Osteoblast (primary cell): ENCODE data around the gene GRIK3. TPM values are rescaled to one million over a fixed set of nuclear protein-coding genes. Genes with fewer than 3 reads are reported as not detected.

ENCODE experiments used
- DNase-seq: peaks from one replicate; pipeline ENCODE4 v3.0.0; 2011; ENCODE audit warnings: low spot score, mixed read lengths; ENCODE audit not compliant: insufficient read length; ENCODE audit errors: missing footprints
- H2AFZ ChIP-seq: 2 replicates; pipeline ENCODE4 v1.6.0; 2011; ENCODE audit warnings: mild to moderate bottlenecking, low read length
- H3K27ac ChIP-seq: 2 replicates; pipeline ENCODE4 v1.5.1; 2011; ENCODE audit warnings: mild to moderate bottlenecking, low read depth, low read length, moderate library complexity
- H3K27me3 ChIP-seq: 2 replicates; pipeline ENCODE4 v1.6.0; 2012; ENCODE audit warnings: mild to moderate bottlenecking, control low read depth, inconsistent platforms, low read length, moderate library complexity; ENCODE audit not compliant: insufficient read depth
- H3K36me3 ChIP-seq: 2 replicates; pipeline ENCODE4 v1.5.1; 2011; ENCODE audit warnings: mild to moderate bottlenecking, low read length, control low read depth, moderate library complexity; ENCODE audit not compliant: insufficient read depth
- H3K4me1 ChIP-seq: 2 replicates; pipeline ENCODE4 v1.5.1; 2011; ENCODE audit warnings: mild to moderate bottlenecking, low read length, control low read depth, moderate library complexity; ENCODE audit not compliant: insufficient read depth
- H3K4me2 ChIP-seq: 2 replicates; pipeline ENCODE4 v1.6.0; 2011; ENCODE audit warnings: mild to moderate bottlenecking, low read length; ENCODE audit not compliant: insufficient read depth
- H3K4me3 ChIP-seq: fragments of 200-600 bp; sonication (generic); 3 replicates; pipeline ENCODE4 v1.5.1; 2012; ENCODE audit warnings: mild to moderate bottlenecking, low read length, inconsistent platforms; ENCODE audit not compliant: insufficient read depth
- H3K79me2 ChIP-seq: 2 replicates; pipeline ENCODE4 v1.6.0; 2012; ENCODE audit warnings: mild to moderate bottlenecking, low read length, control low read depth, inconsistent platforms; ENCODE audit not compliant: insufficient read depth
- H3K9me3 ChIP-seq: 2 replicates; pipeline ENCODE4 v1.5.1; 2011; ENCODE audit warnings: low read depth, low read length, control low read depth
- H4K20me1 ChIP-seq: 2 replicates; pipeline ENCODE4 v1.6.0; 2012; ENCODE audit warnings: mild to moderate bottlenecking, low read length, control low read depth; ENCODE audit not compliant: insufficient read depth
- CTCF ChIP-seq: IDR thresholded peaks from 2 replicates; pipeline ENCODE4 v1.5.1; 2011; ENCODE audit warnings: mild to moderate bottlenecking, low read depth, low read length, moderate library complexity; ENCODE audit errors: extremely low read depth
- total RNA-seq: library from RNA; depleted of rRNA; stranded (reverse); fragments of >200 nt; gene quantifications from 2 replicates; pipeline ENCODE4 v1.2.3, GENCODE V29; 2012

The GRIK3 gene
- total RNA-seq, 1 donor: not detected

- H3K36me3 ChIP-seq: no peaks in the 10 kb centered on the region
- H3K27ac ChIP-seq: no peak overlapping the region
- no peak overlapping the region for H3K4me2 ChIP-seq
- no peaks in the 10 kb centered on the region for H4K20me1 ChIP-seq
- no peak overlapping the region for H3K4me3 ChIP-seq
- no peak for TF ChIP-seq CTCF
- no peaks in the 10 kb centered on the region for H3K4me1 ChIP-seq
- no peaks in the 10 kb centered on the region for H3K27me3 ChIP-seq
- no peak overlapping the region for H2AFZ ChIP-seq
- DNase-seq: no peak
- no peaks in the 10 kb centered on the region for H3K9me3 ChIP-seq
- no peaks in the 10 kb centered on the region for H3K79me2 ChIP-seq
Observed at GRCh38 chr1:37010011-37010410, 24.3 kb downstream of the GRIK3 start.

DNA sequence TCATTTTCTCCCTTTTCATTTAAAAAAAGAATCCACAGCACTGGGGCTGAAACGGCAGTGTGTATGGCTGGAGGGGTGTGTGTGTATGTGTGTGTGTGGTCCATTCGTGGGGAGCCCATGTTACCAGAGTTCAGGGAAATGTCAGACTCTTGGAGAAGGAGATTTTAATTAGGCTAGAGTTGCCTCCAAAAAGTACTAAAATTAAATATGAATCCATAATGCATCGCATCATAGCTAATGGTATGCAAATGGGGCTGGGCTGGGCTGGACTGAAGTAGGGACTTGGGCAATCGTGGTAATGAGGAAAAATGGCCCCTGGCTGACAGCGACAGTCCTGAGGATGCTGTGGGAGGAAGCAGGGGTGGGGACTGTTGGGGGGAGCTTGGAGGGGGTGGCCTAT lies 24.8 kb downstream of the GRIK3 start:
- Histone ChIP-seq H3K27me3 (no peaks in the 10 kb centered on the region), H3K4me3 (no peak overlapping the region), H3K4me1 (no peaks in the 10 kb centered on the region), H3K4me2 (no peak overlapping the region), H3K36me3 (no peaks in the 10 kb centered on the region), H4K20me1 (no peaks in the 10 kb centered on the region), H3K27ac (no peak overlapping the region), H2AFZ (no peak overlapping the region), H3K79me2 (no peaks in the 10 kb centered on the region), H3K9me3 (no peaks in the 10 kb centered on the region)
- no peak for TF ChIP-seq CTCF
- no peak for DNase-seq

DNA sequence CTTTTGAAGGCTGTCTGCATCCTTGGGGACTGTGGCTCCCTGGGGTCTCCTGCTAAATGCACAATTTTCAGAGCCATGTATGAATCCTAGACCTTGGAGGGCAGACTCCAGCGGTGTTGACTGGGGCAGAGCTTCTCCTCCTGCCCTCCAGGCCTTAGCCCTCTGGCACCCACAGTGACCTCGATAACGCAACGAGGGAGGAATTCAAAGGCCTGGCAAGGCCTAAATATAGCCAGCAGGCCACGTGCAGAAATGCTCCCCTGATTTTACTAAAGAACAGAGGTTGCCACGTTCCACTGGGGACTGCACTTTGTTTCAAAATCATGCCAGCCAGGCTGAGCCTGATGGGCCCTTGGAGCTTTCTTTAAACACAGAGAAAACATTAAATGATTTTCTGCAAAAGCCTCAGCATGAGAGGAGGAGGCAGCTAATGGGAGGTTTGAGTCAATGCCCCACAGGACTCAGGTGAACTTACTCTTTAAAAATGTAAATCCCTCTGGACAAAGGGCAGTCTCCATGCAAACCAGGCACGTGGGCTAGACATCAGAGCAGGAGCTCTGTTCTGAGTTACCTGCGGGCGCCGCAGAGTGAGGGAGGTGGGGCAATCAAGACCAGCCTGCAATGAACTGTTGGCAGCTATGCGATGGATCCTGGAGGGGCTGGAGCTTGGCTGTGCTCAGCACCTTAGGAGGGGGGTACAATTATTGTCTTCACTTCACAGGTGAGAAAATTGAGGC lies 28.0 kb downstream of the GRIK3 start:
- H3K79me2 ChIP-seq: no peaks in the 10 kb centered on the region
- no peaks in the 10 kb centered on the region for H3K4me1 ChIP-seq
- no peak overlapping the region for H3K4me2 ChIP-seq
- no peak for TF ChIP-seq CTCF
- no peak for DNase-seq
- H3K36me3 ChIP-seq: no peaks in the 10 kb centered on the region
- no peak overlapping the region for H2AFZ ChIP-seq
- no peaks in the 10 kb centered on the region for H3K9me3 ChIP-seq
- no peaks in the 10 kb centered on the region for H4K20me1 ChIP-seq
- no peaks in the 10 kb centered on the region for H3K27me3 ChIP-seq
- H3K4me3 ChIP-seq: no peak overlapping the region
- no peak overlapping the region for H3K27ac ChIP-seq

GRCh38 chr1:37002898-37003297 lies 31.4 kb downstream of the GRIK3 start:
- Histone ChIP-seq H3K36me3 (no peaks in the 10 kb centered on the region), H3K4me2 (no peak overlapping the region), H3K9me3 (no peaks in the 10 kb centered on the region), H3K4me3 (no peak overlapping the region), H3K79me2 (no peaks in the 10 kb centered on the region), H4K20me1 (no peaks in the 10 kb centered on the region), H3K27me3 (no peaks in the 10 kb centered on the region), H3K27ac (no peak overlapping the region), H2AFZ (no peak overlapping the region), H3K4me1 (no peaks in the 10 kb centered on the region)
- DNase-seq: peak; percentile 86
- no peak for TF ChIP-seq CTCF
